NCI-H146 (cell line): Measurements from ENCODE around the gene ZNF835.

Source experiments
- DNase-seq: peaks from one replicate; lab custom pipeline; 2025; lab: John Stamatoyannopoulos, UW

Gene ZNF835

DNA sequence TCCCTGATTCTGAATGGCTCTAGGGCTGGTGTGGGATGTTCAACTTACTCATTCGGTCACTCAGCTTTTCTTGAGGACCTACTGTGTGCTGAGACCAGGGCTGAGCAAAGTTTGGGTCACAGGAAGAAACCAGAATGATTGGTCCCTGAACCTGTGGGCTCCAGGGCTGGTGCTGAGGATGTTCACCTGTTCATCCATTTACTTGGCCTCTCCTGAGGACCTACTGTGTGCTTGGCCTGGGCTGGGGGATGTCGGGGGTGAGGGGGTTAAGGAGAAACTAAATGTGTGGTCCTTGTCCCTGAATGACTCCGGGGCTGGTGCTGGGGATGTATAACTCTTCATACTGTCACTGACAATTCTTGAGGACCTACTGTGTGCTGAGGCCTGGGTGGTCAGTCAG is 10.3 kb downstream of the ZNF835 start:
- DNase-seq, result no peak

DNA sequence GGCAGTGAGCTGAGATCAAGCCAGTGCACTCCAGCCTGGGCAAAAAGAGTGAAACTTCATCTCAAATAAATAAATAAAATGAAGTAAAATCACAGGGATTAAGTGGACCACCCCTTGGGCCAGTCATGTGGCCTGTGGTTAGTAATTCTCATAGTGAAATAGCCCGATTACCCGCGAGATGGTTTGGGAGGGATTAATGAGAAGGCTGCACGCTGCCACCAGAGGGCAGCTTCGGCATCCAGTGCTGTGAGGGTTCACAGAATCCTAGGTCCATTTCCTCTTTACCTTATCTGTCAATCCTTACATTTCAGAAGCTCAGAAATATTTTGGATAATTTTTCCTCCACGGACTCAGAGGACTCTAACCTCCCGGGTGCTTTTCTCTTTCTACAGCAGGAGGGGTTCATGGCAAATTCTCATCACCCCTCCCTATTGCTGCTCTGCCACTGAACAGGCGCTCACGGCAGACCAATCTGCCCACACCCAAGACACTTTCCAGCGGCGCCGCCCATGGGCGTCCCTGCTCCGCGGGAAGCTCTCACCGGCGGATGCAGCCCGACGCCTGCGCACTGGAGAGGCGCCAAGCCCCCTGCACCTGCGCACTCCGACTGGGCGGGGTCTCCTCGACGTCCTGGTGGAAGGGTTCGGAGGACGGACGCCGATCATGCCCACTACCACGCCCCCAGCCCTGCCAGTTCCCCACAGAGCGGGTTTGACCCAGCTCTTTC is 11.0 kb downstream of the ZNF835 start:
- no peak for DNase-seq

DNA sequence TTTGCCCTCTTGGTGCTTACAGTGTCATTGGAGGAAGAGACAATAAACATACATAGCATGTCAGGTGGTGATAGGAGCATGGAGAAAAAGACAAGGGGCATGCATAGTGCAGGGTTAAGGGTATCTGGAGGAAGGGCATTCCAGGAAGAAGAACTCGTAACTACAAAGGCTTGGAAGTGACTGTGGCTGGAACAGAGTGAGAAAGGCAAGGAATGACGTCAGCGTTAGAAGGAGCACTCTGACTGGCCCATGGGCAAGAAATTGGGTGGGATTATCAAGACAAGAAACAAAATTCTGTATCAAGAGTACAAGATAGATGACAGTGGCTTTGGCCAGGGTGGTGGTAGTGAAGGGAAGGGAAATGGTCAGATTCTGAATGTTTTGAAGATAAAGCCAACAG is 17.4 kb downstream of the ZNF835 start:
- DNase-seq, result no peak

DNA sequence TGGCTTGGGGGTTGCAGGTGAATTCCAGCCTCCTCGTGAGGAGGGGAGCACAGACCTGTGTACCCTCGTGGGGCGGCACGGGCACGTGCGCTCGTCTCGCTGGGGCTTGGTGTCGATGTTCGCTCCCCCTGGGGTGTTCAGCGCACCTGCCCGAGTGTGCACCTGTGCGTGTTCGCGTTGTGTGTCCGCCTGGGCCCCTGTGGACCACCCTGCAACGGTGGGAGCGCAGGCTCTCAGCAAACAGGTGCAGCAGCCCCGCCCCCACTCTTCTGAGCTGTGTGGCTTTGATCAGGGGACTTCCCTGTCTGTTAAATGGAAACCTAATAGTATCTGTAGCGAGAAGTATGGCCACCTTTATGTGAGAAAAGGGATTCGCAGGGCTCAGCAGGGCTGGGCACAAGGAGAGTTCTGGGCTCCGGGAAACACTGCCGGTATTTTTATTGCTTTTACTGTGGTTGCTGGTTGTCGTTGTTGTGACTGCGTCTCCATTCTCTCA is 28.0 kb downstream of the ZNF835 start:
- no peak for DNase-seq

DNA sequence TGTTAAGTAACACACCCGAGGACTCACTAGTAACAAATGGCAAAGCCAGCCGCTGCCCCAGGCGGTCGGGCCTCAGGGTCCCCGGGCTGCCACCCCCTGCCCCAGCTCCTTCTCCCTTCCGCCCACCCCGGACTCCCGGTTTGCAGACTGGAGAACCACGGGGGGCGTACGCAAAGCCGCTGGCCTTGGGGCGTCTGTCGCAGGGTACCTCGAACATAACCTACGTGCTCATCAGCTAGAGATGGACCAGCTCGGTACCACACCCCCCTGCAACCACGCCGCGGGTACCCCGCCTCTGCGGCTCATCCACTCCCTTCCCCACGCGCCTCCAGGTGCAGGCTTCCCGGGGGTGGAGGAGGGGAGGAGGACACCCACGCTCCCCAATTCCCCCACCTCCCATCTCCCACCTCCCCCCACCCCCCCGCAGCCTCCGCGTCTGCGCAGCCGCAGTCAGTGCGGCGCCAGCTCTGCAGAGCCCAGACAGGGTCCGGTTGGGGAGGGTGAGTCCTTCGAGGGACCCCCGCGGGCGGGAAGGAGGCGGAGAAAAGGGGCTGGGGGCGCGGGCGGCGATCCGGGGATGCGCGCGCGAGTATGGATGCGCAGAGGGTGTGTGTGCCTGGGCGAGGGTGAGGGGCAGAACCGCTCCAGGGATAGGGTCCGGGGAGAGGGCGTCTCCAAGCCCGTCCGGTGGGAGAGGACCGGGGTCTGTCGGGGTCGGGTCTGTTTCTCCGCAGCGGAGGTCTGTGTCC is 28.7 kb downstream of the ZNF835 start, which contains the start of gene SMIM17:
Gene SMIM17 (plus strand): TSS at position 449 of the 749 bp plus-strand sequence. CDS start 2,509 bp downstream, outside the sequence.
- DNase-seq, result no peak

DNA sequence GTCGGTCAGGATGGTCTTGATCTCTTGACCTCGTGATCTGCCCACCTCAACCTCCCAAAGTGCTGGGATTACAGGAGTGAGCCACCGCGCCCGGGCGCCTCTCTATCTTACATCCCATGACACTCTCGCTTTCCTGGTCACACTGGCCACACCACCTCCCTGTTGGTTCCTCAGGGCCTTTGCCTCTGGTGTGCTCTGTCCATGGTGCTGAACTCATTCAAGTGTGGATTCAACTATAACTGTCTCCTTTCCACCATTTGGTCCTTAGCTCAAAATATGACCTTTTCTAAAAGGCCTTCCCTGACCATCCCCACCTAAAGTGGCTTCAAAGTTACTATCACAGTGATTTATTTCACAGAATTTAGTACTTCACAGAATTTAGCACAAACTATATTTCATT is 32.3 kb downstream of the ZNF835 start:
- no peak for DNase-seq

DNA sequence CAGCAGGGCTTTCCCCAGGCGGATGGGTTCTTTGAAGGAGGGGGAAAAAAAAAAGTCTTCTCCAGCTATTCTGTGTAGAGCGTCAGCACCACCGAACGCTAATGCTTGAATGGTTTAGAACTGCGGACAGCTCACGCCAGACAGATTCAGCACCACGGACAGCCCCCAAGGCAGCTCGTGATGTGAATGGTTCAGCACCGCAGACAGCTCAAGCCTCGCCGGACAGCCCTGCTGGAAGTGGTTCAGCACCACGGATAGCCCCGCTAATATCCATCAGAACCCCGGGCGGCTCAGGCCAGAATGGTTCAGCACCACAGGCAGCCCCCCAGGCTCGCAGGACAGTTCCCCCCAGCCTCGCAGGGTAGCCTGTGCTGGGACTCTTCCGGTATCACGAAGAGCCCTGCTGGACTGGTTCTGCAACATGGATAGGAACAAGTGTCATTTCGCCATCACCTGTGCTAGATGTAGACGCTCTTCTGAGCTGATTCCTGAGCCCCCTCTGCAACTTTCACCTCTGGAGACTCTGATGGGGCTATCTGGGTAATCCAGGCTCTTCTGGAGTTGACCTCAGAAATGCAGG is 33.5 kb downstream of the ZNF835 start:
- DNase-seq, result no peak

DNA sequence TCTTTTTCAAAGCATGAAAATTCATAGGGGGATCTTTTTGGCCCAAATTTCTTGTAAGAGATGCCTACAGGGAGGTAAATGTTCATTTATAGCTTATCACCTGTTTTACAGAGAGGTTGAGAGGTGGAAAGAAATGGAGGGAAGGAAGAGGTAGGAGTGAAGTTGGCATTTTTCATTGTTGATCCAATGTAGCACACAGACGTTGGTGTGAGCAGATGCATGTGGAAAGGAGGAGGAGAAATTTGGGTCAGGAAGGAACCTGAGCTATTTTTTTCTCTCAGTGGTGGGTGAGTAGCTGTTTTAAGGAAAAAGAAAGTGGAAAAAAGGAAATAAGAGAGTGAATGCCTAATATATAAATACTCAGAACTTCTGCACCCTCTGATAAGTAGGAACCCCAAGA is 38.5 kb downstream of the ZNF835 start:
- no peak for DNase-seq

DNA sequence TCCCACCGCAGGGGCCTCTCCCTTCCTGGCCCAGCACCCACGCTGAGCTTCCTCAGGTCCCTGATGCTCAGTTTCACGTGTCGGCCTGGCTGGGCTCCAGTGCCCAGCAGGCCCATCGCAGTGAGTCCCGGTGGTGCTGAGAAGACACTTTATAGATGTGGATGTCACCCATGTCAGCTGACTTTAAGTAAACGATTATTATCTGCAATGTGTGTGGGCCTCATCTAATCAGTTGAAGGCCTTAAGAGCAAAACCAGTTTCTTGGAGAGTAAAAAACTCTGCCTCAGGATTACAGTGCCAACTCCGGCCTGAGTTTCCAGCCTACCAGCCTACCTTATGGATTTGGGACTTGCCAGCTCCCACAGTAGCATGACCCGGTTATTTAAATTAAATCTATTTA is 45.8 kb downstream of the ZNF835 start:
- no peak for DNase-seq

DNA sequence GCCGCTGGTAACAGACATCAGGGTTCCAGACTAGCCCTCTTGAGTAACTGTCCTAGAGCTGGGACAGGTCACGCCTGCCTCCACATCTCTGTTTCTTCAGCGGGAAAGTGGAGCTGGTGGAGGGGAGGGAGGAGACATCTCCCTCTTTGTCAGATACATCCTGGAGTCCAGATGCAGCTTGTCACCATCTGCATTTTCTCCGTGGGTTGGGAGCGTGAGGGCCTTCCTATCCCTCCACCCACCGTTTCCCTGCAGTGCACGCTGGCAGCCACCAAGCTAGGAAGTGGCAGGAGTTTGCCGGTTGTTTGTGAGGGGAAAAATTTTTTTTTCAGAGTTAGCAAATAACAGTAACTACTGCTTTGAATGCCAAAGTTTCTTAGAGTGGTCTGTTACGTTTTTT is 48.6 kb downstream of the ZNF835 start:
- DNase-seq, result no peak

DNA sequence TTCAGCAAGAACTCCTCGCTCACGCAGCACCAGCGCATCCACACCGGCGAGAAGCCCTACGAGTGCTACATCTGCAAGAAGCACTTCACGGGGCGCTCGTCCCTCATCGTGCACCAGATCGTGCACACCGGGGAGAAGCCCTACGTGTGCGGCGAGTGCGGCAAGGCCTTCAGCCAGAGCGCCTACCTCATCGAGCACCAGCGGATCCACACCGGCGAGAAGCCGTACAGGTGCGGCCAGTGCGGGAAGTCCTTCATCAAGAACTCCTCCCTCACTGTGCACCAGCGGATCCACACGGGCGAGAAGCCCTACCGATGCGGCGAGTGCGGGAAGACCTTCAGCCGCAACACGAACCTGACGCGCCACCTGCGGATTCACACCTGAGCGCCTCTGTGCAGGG is 49.2 kb downstream of the ZNF835 start:
- no peak for DNase-seq

DNA sequence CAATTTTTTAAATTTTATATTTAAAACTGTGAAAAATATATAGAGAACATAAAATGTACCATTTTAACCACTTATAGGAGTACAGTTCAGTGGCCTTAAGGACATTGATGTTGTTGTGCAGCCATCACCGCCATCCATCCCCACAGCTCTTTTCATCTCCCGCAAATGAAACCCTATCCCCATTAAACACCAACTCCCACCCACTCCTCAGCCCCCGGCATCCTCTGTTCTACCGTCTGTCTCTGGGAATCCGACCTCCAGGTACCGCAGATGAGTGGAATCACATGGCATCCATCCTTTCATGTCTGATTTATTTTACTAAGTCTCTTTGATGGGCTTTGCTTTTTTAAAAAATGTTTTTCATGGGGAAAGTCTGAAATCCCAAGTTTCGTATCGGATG is 52.4 kb downstream of the ZNF835 start:
- no peak for DNase-seq

DNA sequence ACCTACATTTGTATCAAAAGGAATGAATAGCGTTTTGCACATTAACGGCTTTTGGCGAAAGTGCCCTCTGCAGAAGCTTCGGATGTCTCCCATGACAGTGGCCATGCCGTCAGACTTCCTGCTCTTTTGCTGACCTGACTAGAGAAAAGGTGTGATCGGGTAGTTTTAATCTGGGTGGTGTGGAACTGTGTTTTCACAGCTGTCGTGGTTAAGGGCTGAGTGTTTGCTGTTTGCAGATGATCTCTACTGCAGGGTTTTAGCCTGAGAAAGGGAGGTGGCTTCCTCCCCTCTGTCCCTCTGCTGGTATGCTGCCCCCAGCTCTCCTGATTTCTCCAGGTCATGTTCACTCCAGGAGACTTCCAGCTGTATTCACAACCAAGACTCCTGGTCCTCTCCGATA is 54.0 kb downstream of the ZNF835 start:
- DNase-seq, result no peak

DNA sequence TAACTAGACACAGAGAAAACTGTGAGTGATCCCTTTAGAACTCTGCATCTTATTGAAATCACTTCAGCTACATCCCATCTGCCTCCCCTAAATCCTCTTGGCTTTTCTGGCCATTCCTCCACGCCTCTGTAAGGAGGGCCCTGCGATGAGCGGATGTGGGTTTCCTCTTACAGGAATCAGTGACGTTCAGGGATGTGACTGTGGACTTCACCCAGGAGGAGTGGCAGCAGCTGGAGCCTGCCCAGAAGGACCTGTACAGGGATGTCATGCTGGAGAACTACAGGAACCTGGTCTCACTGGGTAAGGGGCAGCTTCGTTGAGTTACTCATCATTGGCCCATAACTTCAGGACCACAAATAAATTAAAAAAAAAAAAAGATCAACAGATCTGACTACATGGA is 57.9 kb downstream of the ZNF835 start:
- DNase-seq, result no peak

DNA sequence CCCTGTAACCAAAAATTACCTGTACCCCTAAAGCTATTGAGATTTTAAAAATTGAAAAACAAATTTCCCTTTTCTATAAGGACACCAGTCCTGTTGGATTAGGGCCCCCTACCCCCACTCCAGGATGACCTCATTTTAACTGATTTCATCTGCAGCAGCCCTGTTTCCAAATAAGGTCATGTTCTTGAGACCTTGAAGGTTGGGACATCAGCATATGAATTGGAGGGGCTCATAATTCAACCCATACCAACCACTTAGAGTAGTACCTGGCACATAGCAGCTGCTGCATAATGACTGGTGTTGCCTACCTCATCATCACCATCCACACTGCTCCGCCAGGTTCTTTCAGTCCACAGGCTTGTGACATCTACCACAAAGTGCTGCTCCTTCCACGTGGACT is 58.8 kb downstream of the ZNF835 start:
- no peak for DNase-seq
